Esophagus muscularis mucosa (tissue), 3 donors: ENCODE data around the gene UBE2O.

Experiments used
- CTCF ChIP-seq, 3 experiments: fragments of 200-600 bp in 2 of 3; fragments of 450-650 bp in 1 of 3; sonication (generic) in 2 of 3; IDR thresholded peaks; one replicate each; pipeline ENCODE4 v1.5.1; 2017 to 2019; ENCODE audit warnings: antibody characterized with exemption in 3 of 3, mild to moderate bottlenecking in 2 of 3, moderate library complexity in 1 of 3
- POLR2A ChIP-seq: fragments of 450-650 bp; IDR thresholded peaks from one replicate; pipeline ENCODE4 v1.6.1; 2017; ENCODE audit warnings: antibody characterized with exemption, moderate library complexity, mild to moderate bottlenecking, low read depth

GRCh38 chr17:76371656-76372628, 81.0 kb downstream of the UBE2O start:
- no peak for TF ChIP-seq CTCF (IDR thresholded peaks at IDR 0.05)
- no peak for TF ChIP-seq POLR2A
